HCT116 (cell line): Measurements from ENCODE around the gene OBSCN. TPM values are rescaled to one million over a fixed set of nuclear protein-coding genes. Genes with fewer than 3 reads are reported as not detected.

Experiments used
- ATAC-seq: fragments of 200-7000 bp; cut with Tn5 transposase; 2 replicates; pipeline ENCODE4 v1.9.1; 2020; ENCODE audit warnings: mild to moderate bottlenecking, moderate library complexity
- BruUV-seq: library from RNA; stranded (reverse); fragments of 400-500 nt; replicated peaks from 2 replicates; lab custom pipeline; 2021; lab: Mats Ljungman, UMichigan
- CTCF ChIA-PET: fragments of 300-600 bp; sonication (Branson Sonifier 250); formaldehyde crosslinking; loops from one replicate; lab custom pipeline; 2021; ENCODE audit warnings: antibody characterized with exemption; lab: Charles Lee
- POLR2A ChIA-PET: fragments of 300-600, 350-600 bp; sonication (Branson Sonifier 250); formaldehyde crosslinking; loops from one replicate; lab custom pipeline; 2021; ENCODE audit warnings: antibody characterized with exemption; lab: Charles Lee
- RAD21 ChIA-PET, 2 experiments: fragments of 300-600 bp; sonication (Branson Sonifier 250); formaldehyde crosslinking; loops; one replicate each; lab custom pipeline; 2023; ENCODE audit warnings: low total read pairs in 2 of 2; ENCODE audit not compliant: uncharacterized antibody in 2 of 2, unreplicated experiment in 2 of 2, low non-redundant PET in 1 of 2; lab: Charles Lee
- DNase-seq: peaks from one replicate; pipeline ENCODE4 v3.0.0-alpha.2; 2010; ENCODE audit warnings: low read depth, low spot score
- H2AFZ ChIP-seq: fragments of 200-600 bp; shearing (Covaris generic), sonication (generic); 2 replicates; pipeline ENCODE4 v1.6.1; 2017; ENCODE audit warnings: low read depth, mixed run types, mixed read lengths, antibody characterized with exemption, low read length; ENCODE audit not compliant: poor library complexity, severe bottlenecking
- H3K27ac ChIP-seq: 2 replicates; pipeline ENCODE4 v1.5.1; 2012; ENCODE audit warnings: low read depth, low read length
- H3K27me3 ChIP-seq: fragments of 200-600 bp; sonication (generic); 2 replicates; pipeline ENCODE4 v1.6.1; 2016; ENCODE audit warnings: mixed run types, low read length, mixed read lengths; ENCODE audit not compliant: insufficient read depth
- H3K36me3 ChIP-seq, 2 experiments: fragments of 200-500 bp in 1 of 2; fragments of 200-600 bp in 1 of 2; sonication (Bioruptor generic) in 1 of 2; sonication (generic) in 1 of 2; 2 replicates each; pipeline versions ENCODE4 v1.5.1 to v1.6.1; 2014 to 2016; ENCODE audit warnings: low read length in 2 of 2, inconsistent platforms in 1 of 2, mixed read lengths in 1 of 2, mixed run types in 1 of 2; ENCODE audit not compliant: insufficient read depth in 2 of 2, control insufficient read depth in 1 of 2
- H3K4me1 ChIP-seq, 2 experiments: fragments of 200-600 bp in 1 of 2; sonication (generic) in 1 of 2; 2 replicates each; pipeline versions ENCODE4 v1.5.1 to v1.6.1; 2012 to 2017; ENCODE audit warnings: low read length in 2 of 2, inconsistent platforms in 1 of 2, mild to moderate bottlenecking in 1 of 2, mixed read lengths in 1 of 2, mixed run types in 1 of 2, moderate library complexity in 1 of 2; ENCODE audit not compliant: insufficient read depth in 2 of 2, control insufficient read depth in 1 of 2
- H3K4me2 ChIP-seq: fragments of 200-600 bp; sonication (generic); 2 replicates; pipeline ENCODE4 v1.6.1; 2017; ENCODE audit warnings: mixed run types, low read length, mixed read lengths
- H3K4me3 ChIP-seq, 2 experiments: fragments of 200-600 bp in 1 of 2; sonication (generic) in 1 of 2; replicated peaks in 1 of 2; 2 replicates each; pipeline ENCODE4 v1.5.1; 2011 to 2016; ENCODE audit warnings: low read length in 2 of 2, control low read depth in 1 of 2, low read depth in 1 of 2, mild to moderate bottlenecking in 1 of 2, mixed read lengths in 1 of 2, mixed run types in 1 of 2
- H3K79me2 ChIP-seq: fragments of 200-600 bp; sonication (generic); 2 replicates; pipeline ENCODE4 v1.6.1; 2017; ENCODE audit warnings: mild to moderate bottlenecking, mixed run types, low read length, moderate library complexity, mixed read lengths; ENCODE audit not compliant: insufficient read depth
- H3K9ac ChIP-seq: fragments of 200-600 bp; sonication (generic); 2 replicates; pipeline ENCODE4 v1.6.1; 2016; ENCODE audit warnings: low read length, mixed read lengths
- H3K9me2 ChIP-seq: fragments of 200-600 bp; sonication (generic), shearing (Covaris generic); 2 replicates; pipeline ENCODE4 v1.6.1; 2017; ENCODE audit warnings: mixed run types, mild to moderate bottlenecking, moderate library complexity; ENCODE audit not compliant: insufficient read depth
- H3K9me3 ChIP-seq, 2 experiments: fragments of 200-500 bp in 1 of 2; fragments of 200-600 bp in 1 of 2; sonication (Bioruptor generic) in 1 of 2; sonication (generic) in 1 of 2; 2 replicates each; pipeline ENCODE4 v1.6.1; 2014 to 2017; ENCODE audit warnings: low read length in 2 of 2, mixed read lengths in 2 of 2, inconsistent platforms in 1 of 2, low read depth in 1 of 2, mild to moderate bottlenecking in 1 of 2, mixed run types in 1 of 2, moderate library complexity in 1 of 2; ENCODE audit not compliant: control insufficient read depth in 1 of 2, insufficient read depth in 1 of 2
- H4K20me1 ChIP-seq: fragments of 200-600 bp; sonication (generic), shearing (Covaris generic); 2 replicates; pipeline ENCODE4 v1.6.1; 2017; ENCODE audit warnings: mixed run types, mild to moderate bottlenecking, moderate library complexity; ENCODE audit not compliant: insufficient read depth
- ATF3 ChIP-seq: IDR thresholded peaks from 2 replicates; pipeline ENCODE4 v1.6.1; 2012
- CBX3 ChIP-seq: IDR thresholded peaks from 2 replicates; pipeline ENCODE4 v1.6.1; 2012; ENCODE audit warnings: low read depth
- CEBPB ChIP-seq: IDR thresholded peaks from 2 replicates; pipeline ENCODE4 v1.6.1; 2012; ENCODE audit warnings: low read depth
- EGR1 ChIP-seq: IDR thresholded peaks from 2 replicates; pipeline ENCODE4 v1.6.1; 2012; ENCODE audit warnings: low read depth
- JUND ChIP-seq: IDR thresholded peaks from 2 replicates; pipeline ENCODE4 v1.6.1; 2012
- POLR2A ChIP-seq: IDR thresholded peaks from 2 replicates; pipeline ENCODE4 v1.7.0; 2011; ENCODE audit warnings: borderline replicate concordance; ENCODE audit not compliant: insufficient read depth, insufficient read length; ENCODE audit errors: extremely low read depth
- RAD21 ChIP-seq: IDR thresholded peaks from 2 replicates; pipeline ENCODE4 v1.6.1; 2012; ENCODE audit warnings: low read depth, mild to moderate bottlenecking
- REST ChIP-seq: IDR thresholded peaks from 2 replicates; pipeline ENCODE4 v1.6.1; 2012; ENCODE audit warnings: low read depth
- SIN3A ChIP-seq: IDR thresholded peaks from 2 replicates; pipeline ENCODE4 v1.6.1; 2012; ENCODE audit warnings: low read depth
- SP1 ChIP-seq: IDR thresholded peaks from 2 replicates; pipeline ENCODE4 v1.6.1; 2012; ENCODE audit warnings: low read depth
- YY1 ChIP-seq: IDR thresholded peaks from 2 replicates; pipeline ENCODE4 v1.6.1; 2011; ENCODE audit warnings: low read length, low read depth, moderate library complexity, mild to moderate bottlenecking; ENCODE audit not compliant: insufficient replicate concordance; ENCODE audit errors: extremely low read depth
- ZBTB33 ChIP-seq: IDR thresholded peaks from 2 replicates; pipeline ENCODE4 v1.6.1; 2011; ENCODE audit warnings: mild to moderate bottlenecking, low read length, moderate library complexity; ENCODE audit not compliant: insufficient replicate concordance; ENCODE audit errors: extremely low read depth
- ZFX ChIP-seq: fragments of 450-650 bp; IDR thresholded peaks from 2 replicates; pipeline ENCODE4 v1.6.1; 2017
- ZNF274 ChIP-seq: fragments of 200-500 bp; sonication (Bioruptor generic); IDR thresholded peaks from 2 replicates; pipeline ENCODE4 v1.6.1; 2014; ENCODE audit warnings: mild to moderate bottlenecking, low read depth, low read length, inconsistent platforms
- intact Hi-C: fragments of 100-400 bp; cut with micrococcal nuclease; formaldehyde crosslinking; loops from 2 replicates; pipeline ENCODE4 v1.10.0; 2022
- total RNA-seq: library from RNA; stranded (reverse); gene quantifications from one replicate; pipeline ENCODE4 v1.2.1, GENCODE V29; 2021; ENCODE audit not compliant: unreplicated experiment

The OBSCN gene
- total RNA-seq, 1 experiment from 2014 or later, result 16.6 TPM

DNA sequence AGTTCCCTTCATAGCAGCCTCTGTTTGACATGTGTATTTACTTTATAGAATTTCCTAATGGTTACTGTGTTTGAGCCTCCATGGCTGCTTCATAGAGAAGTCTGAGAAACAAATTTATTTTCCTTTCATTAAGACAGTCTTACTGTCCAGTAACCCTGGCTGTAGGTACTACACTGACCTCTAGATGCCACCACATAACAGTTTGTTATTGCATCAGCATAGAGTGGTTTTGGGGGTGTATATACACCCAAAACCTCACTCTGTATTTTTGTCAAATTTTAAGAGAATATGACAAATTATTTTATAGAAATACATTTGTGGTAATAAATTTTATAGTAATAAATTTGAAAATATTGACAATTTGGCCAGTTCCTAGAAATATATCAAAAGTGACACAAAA is 57.3 kb downstream of the OBSCN start (continued):
- no peak for TF ChIP-seq REST
- TF ChIP-seq RAD21, result peak; percentile 57
- TF ChIP-seq SP1, result no peak
- no peak for TF ChIP-seq SIN3A
- TF ChIP-seq CBX3, result no peak
- TF ChIP-seq, all 23 proteins: peak for 4

DNA sequence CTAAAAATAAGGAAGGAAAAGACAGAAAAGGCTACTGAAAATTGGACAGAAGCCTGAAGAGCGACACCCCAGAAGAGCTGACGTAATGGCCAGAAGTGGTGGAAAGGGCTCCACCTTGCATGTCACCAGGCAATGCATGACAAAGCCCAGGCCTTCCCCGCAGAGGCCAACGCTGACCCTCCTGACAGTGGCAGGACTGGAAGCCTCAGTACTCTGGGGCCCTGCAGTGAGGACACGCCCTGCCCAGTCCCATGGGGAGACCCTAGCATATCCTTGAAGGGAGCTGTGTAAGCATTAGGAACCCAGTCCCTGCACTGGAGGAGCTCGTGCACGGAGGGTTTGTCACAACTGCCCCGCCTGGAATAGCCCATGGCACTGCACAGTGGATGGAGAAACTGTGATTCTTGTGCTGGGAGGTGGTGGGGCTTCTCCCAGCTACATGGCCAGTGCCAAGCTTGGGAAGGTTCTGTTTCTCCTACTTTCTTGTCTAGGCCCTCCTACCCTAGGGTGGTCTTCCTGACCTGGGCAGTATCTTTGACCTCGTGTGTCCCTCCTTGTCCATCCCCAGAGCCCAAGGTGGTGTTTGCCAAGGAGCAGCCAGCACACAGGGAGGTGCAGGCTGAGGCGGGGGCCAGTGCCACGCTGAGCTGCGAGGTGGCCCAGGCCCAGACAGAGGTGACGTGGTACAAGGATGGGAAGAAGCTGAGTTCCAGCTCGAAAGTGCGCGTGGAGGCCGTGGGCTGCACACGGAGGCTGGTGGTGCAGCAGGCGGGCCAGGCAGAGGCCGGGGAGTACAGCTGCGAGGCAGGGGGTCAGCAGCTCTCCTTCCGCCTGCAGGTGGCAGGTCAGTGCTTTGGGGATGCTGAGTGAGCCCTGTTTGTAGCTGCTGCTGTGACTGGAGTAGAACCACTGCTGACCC is 60.4 kb downstream of the OBSCN start:
- Histone ChIP-seq H4K20me1 (no peaks in the 10 kb centered on the region), H3K4me1 (peaks cover 0 to 3% of the 10 kb centered on the region in 2 experiments; a peak in 1 of 4 replicates), H3K79me2 (no peaks in the 10 kb centered on the region), H3K9me2 (no peaks in the 10 kb centered on the region), H3K27me3 (no peaks in the 10 kb centered on the region), H3K4me3 (no peak overlapping the region), H3K36me3 (no peaks in the 10 kb centered on the region), H3K27ac (no peak overlapping the region), H3K4me2 (no peak overlapping the region), H3K9me3 (no peaks in the 10 kb centered on the region), H3K9ac (no peak overlapping the region), H2AFZ (no peak overlapping the region)
- RAD21 ChIA-PET, result no interaction called here
- CTCF ChIA-PET, result no interaction called here
- POLR2A ChIA-PET, result interaction anchor here (0.6 kb wide), 1 partner anchor 103 kb away, joined by 3 read pairs; the partner anchor contains the start of gene IBA57
- BruUV-seq, result no TSS peak
- intact Hi-C loops, result loop anchor here (5.0 kb wide), 1 partner anchor 189 kb away; a partner anchor contains a TSS
- ATAC-seq, result no peak
- DNase-seq, result no peak
- TF ChIP-seq ATF3 (no peak), JUND (no peak), POLR2A (no peak), YY1 (no peak), ZBTB33 (no peak), EGR1 (no peak), CEBPB (no peak), RAD21 (no peak), ZFX (no peak), ZNF274 (no peak), REST (no peak)
